HCT116 (cell line): ENCODE results near the gene ACER3. TPM values are rescaled to one million over a fixed set of nuclear protein-coding genes. Genes with fewer than 3 reads are reported as not detected.

ENCODE experiments used
- ATAC-seq: fragments of 200-7000 bp; cut with Tn5 transposase; 2 replicates; pipeline ENCODE4 v1.9.1; 2020; ENCODE audit warnings: mild to moderate bottlenecking, moderate library complexity
- BruUV-seq: library from RNA; stranded (reverse); fragments of 400-500 nt; replicated peaks from 2 replicates; lab custom pipeline; 2021; lab: Mats Ljungman, UMichigan
- CTCF ChIA-PET: fragments of 300-600 bp; sonication (Branson Sonifier 250); formaldehyde crosslinking; loops from one replicate; lab custom pipeline; 2021; ENCODE audit warnings: antibody characterized with exemption; lab: Charles Lee
- POLR2A ChIA-PET: fragments of 300-600, 350-600 bp; sonication (Branson Sonifier 250); formaldehyde crosslinking; loops from one replicate; lab custom pipeline; 2021; ENCODE audit warnings: antibody characterized with exemption; lab: Charles Lee
- RAD21 ChIA-PET, 2 experiments: fragments of 300-600 bp; sonication (Branson Sonifier 250); formaldehyde crosslinking; loops; one replicate each; lab custom pipeline; 2023; ENCODE audit warnings: low total read pairs in 2 of 2; ENCODE audit not compliant: uncharacterized antibody in 2 of 2, unreplicated experiment in 2 of 2, low non-redundant PET in 1 of 2; lab: Charles Lee
- DNase-seq: peaks from one replicate; pipeline ENCODE4 v3.0.0-alpha.2; 2010; ENCODE audit warnings: low read depth, low spot score
- H2AFZ ChIP-seq: fragments of 200-600 bp; shearing (Covaris generic), sonication (generic); 2 replicates; pipeline ENCODE4 v1.6.1; 2017; ENCODE audit warnings: low read depth, mixed run types, mixed read lengths, antibody characterized with exemption, low read length; ENCODE audit not compliant: poor library complexity, severe bottlenecking
- H3K27ac ChIP-seq: 2 replicates; pipeline ENCODE4 v1.5.1; 2012; ENCODE audit warnings: low read depth, low read length
- H3K27me3 ChIP-seq: fragments of 200-600 bp; sonication (generic); 2 replicates; pipeline ENCODE4 v1.6.1; 2016; ENCODE audit warnings: mixed run types, low read length, mixed read lengths; ENCODE audit not compliant: insufficient read depth
- H3K36me3 ChIP-seq, 2 experiments: fragments of 200-500 bp in 1 of 2; fragments of 200-600 bp in 1 of 2; sonication (Bioruptor generic) in 1 of 2; sonication (generic) in 1 of 2; 2 replicates each; pipeline versions ENCODE4 v1.5.1 to v1.6.1; 2014 to 2016; ENCODE audit warnings: low read length in 2 of 2, inconsistent platforms in 1 of 2, mixed read lengths in 1 of 2, mixed run types in 1 of 2; ENCODE audit not compliant: insufficient read depth in 2 of 2, control insufficient read depth in 1 of 2
- H3K4me1 ChIP-seq, 2 experiments: fragments of 200-600 bp in 1 of 2; sonication (generic) in 1 of 2; 2 replicates each; pipeline versions ENCODE4 v1.5.1 to v1.6.1; 2012 to 2017; ENCODE audit warnings: low read length in 2 of 2, inconsistent platforms in 1 of 2, mild to moderate bottlenecking in 1 of 2, mixed read lengths in 1 of 2, mixed run types in 1 of 2, moderate library complexity in 1 of 2; ENCODE audit not compliant: insufficient read depth in 2 of 2, control insufficient read depth in 1 of 2
- H3K4me2 ChIP-seq: fragments of 200-600 bp; sonication (generic); 2 replicates; pipeline ENCODE4 v1.6.1; 2017; ENCODE audit warnings: mixed run types, low read length, mixed read lengths
- H3K4me3 ChIP-seq, 2 experiments: fragments of 200-600 bp in 1 of 2; sonication (generic) in 1 of 2; replicated peaks in 1 of 2; 2 replicates each; pipeline ENCODE4 v1.5.1; 2011 to 2016; ENCODE audit warnings: low read length in 2 of 2, control low read depth in 1 of 2, low read depth in 1 of 2, mild to moderate bottlenecking in 1 of 2, mixed read lengths in 1 of 2, mixed run types in 1 of 2
- H3K79me2 ChIP-seq: fragments of 200-600 bp; sonication (generic); 2 replicates; pipeline ENCODE4 v1.6.1; 2017; ENCODE audit warnings: mild to moderate bottlenecking, mixed run types, low read length, moderate library complexity, mixed read lengths; ENCODE audit not compliant: insufficient read depth
- H3K9ac ChIP-seq: fragments of 200-600 bp; sonication (generic); 2 replicates; pipeline ENCODE4 v1.6.1; 2016; ENCODE audit warnings: low read length, mixed read lengths
- H3K9me2 ChIP-seq: fragments of 200-600 bp; sonication (generic), shearing (Covaris generic); 2 replicates; pipeline ENCODE4 v1.6.1; 2017; ENCODE audit warnings: mixed run types, mild to moderate bottlenecking, moderate library complexity; ENCODE audit not compliant: insufficient read depth
- H3K9me3 ChIP-seq, 2 experiments: fragments of 200-500 bp in 1 of 2; fragments of 200-600 bp in 1 of 2; sonication (Bioruptor generic) in 1 of 2; sonication (generic) in 1 of 2; 2 replicates each; pipeline ENCODE4 v1.6.1; 2014 to 2017; ENCODE audit warnings: low read length in 2 of 2, mixed read lengths in 2 of 2, inconsistent platforms in 1 of 2, low read depth in 1 of 2, mild to moderate bottlenecking in 1 of 2, mixed run types in 1 of 2, moderate library complexity in 1 of 2; ENCODE audit not compliant: control insufficient read depth in 1 of 2, insufficient read depth in 1 of 2
- H4K20me1 ChIP-seq: fragments of 200-600 bp; sonication (generic), shearing (Covaris generic); 2 replicates; pipeline ENCODE4 v1.6.1; 2017; ENCODE audit warnings: mixed run types, mild to moderate bottlenecking, moderate library complexity; ENCODE audit not compliant: insufficient read depth
- ATF3 ChIP-seq: IDR thresholded peaks from 2 replicates; pipeline ENCODE4 v1.6.1; 2012
- CBX3 ChIP-seq: IDR thresholded peaks from 2 replicates; pipeline ENCODE4 v1.6.1; 2012; ENCODE audit warnings: low read depth
- EGR1 ChIP-seq: IDR thresholded peaks from 2 replicates; pipeline ENCODE4 v1.6.1; 2012; ENCODE audit warnings: low read depth
- ELF1 ChIP-seq: IDR thresholded peaks from 2 replicates; pipeline ENCODE4 v1.6.1; 2012; ENCODE audit warnings: low read depth, borderline replicate concordance
- EZH2 ChIP-seq: fragments of 200-600 bp; sonication (generic); IDR thresholded peaks from 2 replicates; pipeline ENCODE4 v1.6.1; 2017; ENCODE audit warnings: antibody characterized with exemption, mixed run types
- EZH2phosphoT487 ChIP-seq: fragments of 200-600 bp; IDR thresholded peaks from 2 replicates; pipeline ENCODE4 v1.6.1; 2018; ENCODE audit warnings: antibody characterized with exemption, borderline replicate concordance
- FOSL1 ChIP-seq: IDR thresholded peaks from 2 replicates; pipeline ENCODE4 v1.6.1; 2012; ENCODE audit warnings: low read depth
- JUND ChIP-seq: IDR thresholded peaks from 2 replicates; pipeline ENCODE4 v1.6.1; 2012
- POLR2A ChIP-seq: IDR thresholded peaks from 2 replicates; pipeline ENCODE4 v1.7.0; 2011; ENCODE audit warnings: borderline replicate concordance; ENCODE audit not compliant: insufficient read depth, insufficient read length; ENCODE audit errors: extremely low read depth
- RAD21 ChIP-seq: IDR thresholded peaks from 2 replicates; pipeline ENCODE4 v1.6.1; 2012; ENCODE audit warnings: low read depth, mild to moderate bottlenecking
- REST ChIP-seq: IDR thresholded peaks from 2 replicates; pipeline ENCODE4 v1.6.1; 2012; ENCODE audit warnings: low read depth
- SIN3A ChIP-seq: IDR thresholded peaks from 2 replicates; pipeline ENCODE4 v1.6.1; 2012; ENCODE audit warnings: low read depth
- SP1 ChIP-seq: IDR thresholded peaks from 2 replicates; pipeline ENCODE4 v1.6.1; 2012; ENCODE audit warnings: low read depth
- TCF7L2 ChIP-seq: IDR thresholded peaks from 2 replicates; pipeline ENCODE4 v1.7.0; 2011; ENCODE audit warnings: borderline replicate concordance, inconsistent platforms; ENCODE audit not compliant: insufficient read depth, insufficient read length; ENCODE audit errors: extremely low read depth
- ZNF274 ChIP-seq: fragments of 200-500 bp; sonication (Bioruptor generic); IDR thresholded peaks from 2 replicates; pipeline ENCODE4 v1.6.1; 2014; ENCODE audit warnings: mild to moderate bottlenecking, low read depth, low read length, inconsistent platforms
- intact Hi-C: fragments of 100-400 bp; cut with micrococcal nuclease; formaldehyde crosslinking; loops from 2 replicates; pipeline ENCODE4 v1.10.0; 2022
- total RNA-seq: library from RNA; stranded (reverse); gene quantifications from one replicate; pipeline ENCODE4 v1.2.1, GENCODE V29; 2021; ENCODE audit not compliant: unreplicated experiment
- TF ChIP-seq, protein P1 (sequence below), 3 experiments: fragments of 200-600 bp in 1 of 3; sonication (generic) in 1 of 3; IDR thresholded peaks in 2 of 3; conservative IDR thresholded peaks in 1 of 3; 2 replicates each; pipeline ENCODE4 v1.5.1; 2012 to 2017; ENCODE audit warnings: low read depth in 2 of 3, low read length in 2 of 3, antibody characterized with exemption in 1 of 3, borderline replicate concordance in 1 of 3, control low read depth in 1 of 3, mild to moderate bottlenecking in 1 of 3, mixed read lengths in 1 of 3, mixed run types in 1 of 3, moderate library complexity in 1 of 3; ENCODE audit not compliant: insufficient read depth in 1 of 3
- TF ChIP-seq, protein P2 (sequence below): IDR thresholded peaks from 2 replicates; pipeline ENCODE4 v1.6.1; 2011; ENCODE audit warnings: mild to moderate bottlenecking, low read length, moderate library complexity; ENCODE audit not compliant: insufficient replicate concordance; ENCODE audit errors: extremely low read depth
- TF ChIP-seq, protein P3 (sequence below): IDR thresholded peaks from 2 replicates; pipeline ENCODE4 v1.6.1; 2012

ACER3 gene
- total RNA-seq, 1 experiment from 2014 or later = 19.1 TPM

- RAD21 ChIA-PET = no interaction called here
- ATAC-seq = no peak
- no peaks in the 10 kb centered on the region for H3K4me1 ChIP-seq
- BruUV-seq = no TSS peak
- H3K27me3 ChIP-seq = no peaks in the 10 kb centered on the region
- H3K79me2 ChIP-seq = no peaks in the 10 kb centered on the region
- H3K4me2 ChIP-seq = no peak overlapping the region
- no peak for TF ChIP-seq ZNF274
- no peak for TF ChIP-seq EZH2phosphoT487
- TF ChIP-seq EZH2 = no peak
- no peak for TF ChIP-seq RAD21
- TF ChIP-seq SIN3A = no peak
- TF ChIP-seq EGR1 = no peak
- no peak for TF ChIP-seq SP1
- no peak for TF ChIP-seq JUND
- no peak for TF ChIP-seq FOSL1
- no peak for TF ChIP-seq CBX3
- TF ChIP-seq REST = no peak
- no peak for TF ChIP-seq ATF3
- TF ChIP-seq, protein P1, sequence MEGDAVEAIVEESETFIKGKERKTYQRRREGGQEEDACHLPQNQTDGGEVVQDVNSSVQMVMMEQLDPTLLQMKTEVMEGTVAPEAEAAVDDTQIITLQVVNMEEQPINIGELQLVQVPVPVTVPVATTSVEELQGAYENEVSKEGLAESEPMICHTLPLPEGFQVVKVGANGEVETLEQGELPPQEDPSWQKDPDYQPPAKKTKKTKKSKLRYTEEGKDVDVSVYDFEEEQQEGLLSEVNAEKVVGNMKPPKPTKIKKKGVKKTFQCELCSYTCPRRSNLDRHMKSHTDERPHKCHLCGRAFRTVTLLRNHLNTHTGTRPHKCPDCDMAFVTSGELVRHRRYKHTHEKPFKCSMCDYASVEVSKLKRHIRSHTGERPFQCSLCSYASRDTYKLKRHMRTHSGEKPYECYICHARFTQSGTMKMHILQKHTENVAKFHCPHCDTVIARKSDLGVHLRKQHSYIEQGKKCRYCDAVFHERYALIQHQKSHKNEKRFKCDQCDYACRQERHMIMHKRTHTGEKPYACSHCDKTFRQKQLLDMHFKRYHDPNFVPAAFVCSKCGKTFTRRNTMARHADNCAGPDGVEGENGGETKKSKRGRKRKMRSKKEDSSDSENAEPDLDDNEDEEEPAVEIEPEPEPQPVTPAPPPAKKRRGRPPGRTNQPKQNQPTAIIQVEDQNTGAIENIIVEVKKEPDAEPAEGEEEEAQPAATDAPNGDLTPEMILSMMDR (IDR thresholded peaks at IDR 0.05 in 2 of 3, conservative IDR thresholded peaks at IDR 0.05 in 1 of 3; ENCODE audit: borderline replicate concordance in 1 of 3, insufficient read depth in 1 of 3, low read depth in 2 of 3, low read length in 2 of 3) = no peak
- no peak for TF ChIP-seq ELF1
- no peak for TF ChIP-seq TCF7L2
- no peak for TF ChIP-seq POLR2A
- TF ChIP-seq, protein P2, sequence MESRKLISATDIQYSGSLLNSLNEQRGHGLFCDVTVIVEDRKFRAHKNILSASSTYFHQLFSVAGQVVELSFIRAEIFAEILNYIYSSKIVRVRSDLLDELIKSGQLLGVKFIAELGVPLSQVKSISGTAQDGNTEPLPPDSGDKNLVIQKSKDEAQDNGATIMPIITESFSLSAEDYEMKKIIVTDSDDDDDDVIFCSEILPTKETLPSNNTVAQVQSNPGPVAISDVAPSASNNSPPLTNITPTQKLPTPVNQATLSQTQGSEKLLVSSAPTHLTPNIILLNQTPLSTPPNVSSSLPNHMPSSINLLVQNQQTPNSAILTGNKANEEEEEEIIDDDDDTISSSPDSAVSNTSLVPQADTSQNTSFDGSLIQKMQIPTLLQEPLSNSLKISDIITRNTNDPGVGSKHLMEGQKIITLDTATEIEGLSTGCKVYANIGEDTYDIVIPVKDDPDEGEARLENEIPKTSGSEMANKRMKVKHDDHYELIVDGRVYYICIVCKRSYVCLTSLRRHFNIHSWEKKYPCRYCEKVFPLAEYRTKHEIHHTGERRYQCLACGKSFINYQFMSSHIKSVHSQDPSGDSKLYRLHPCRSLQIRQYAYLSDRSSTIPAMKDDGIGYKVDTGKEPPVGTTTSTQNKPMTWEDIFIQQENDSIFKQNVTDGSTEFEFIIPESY = no peak
- TF ChIP-seq, protein P3, sequence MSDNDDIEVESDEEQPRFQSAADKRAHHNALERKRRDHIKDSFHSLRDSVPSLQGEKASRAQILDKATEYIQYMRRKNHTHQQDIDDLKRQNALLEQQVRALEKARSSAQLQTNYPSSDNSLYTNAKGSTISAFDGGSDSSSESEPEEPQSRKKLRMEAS = no peak
- no peak overlapping the region for H3K9ac ChIP-seq
- CTCF ChIA-PET = no interaction called here
- intact Hi-C loops = no loop called here
- H4K20me1 ChIP-seq = no peaks in the 10 kb centered on the region
- H3K9me2 ChIP-seq = no peaks in the 10 kb centered on the region
- H2AFZ ChIP-seq = no peak overlapping the region
- H3K27ac ChIP-seq = no peak overlapping the region
- no peak for DNase-seq
- H3K36me3 ChIP-seq = no peaks in the 10 kb centered on the region
- no peak overlapping the region for H3K4me3 ChIP-seq
- no peaks in the 10 kb centered on the region for H3K9me3 ChIP-seq
- POLR2A ChIA-PET = no interaction called here
These were observed 9.9 kb upstream of the ACER3 start for GRCh38 chr11:76850815-76851214.
